22Rv1 (cell line): ENCODE measurements around the gene IGFALS.

Experiments
- H3K27ac ChIP-seq: fragments of 450-650 bp; 2 replicates; pipeline ENCODE4 v1.5.1; 2017
- ZFX ChIP-seq: fragments of 450-650 bp; IDR thresholded peaks from 2 replicates; pipeline ENCODE4 v1.6.1; 2017; ENCODE audit warnings: antibody characterized with exemption, borderline replicate concordance
- TF ChIP-seq, protein P1 (sequence below): fragments of 450-650 bp; IDR thresholded peaks from 2 replicates; pipeline ENCODE4 v1.5.1; 2017; ENCODE audit warnings: mild to moderate bottlenecking

The IGFALS gene

DNA sequence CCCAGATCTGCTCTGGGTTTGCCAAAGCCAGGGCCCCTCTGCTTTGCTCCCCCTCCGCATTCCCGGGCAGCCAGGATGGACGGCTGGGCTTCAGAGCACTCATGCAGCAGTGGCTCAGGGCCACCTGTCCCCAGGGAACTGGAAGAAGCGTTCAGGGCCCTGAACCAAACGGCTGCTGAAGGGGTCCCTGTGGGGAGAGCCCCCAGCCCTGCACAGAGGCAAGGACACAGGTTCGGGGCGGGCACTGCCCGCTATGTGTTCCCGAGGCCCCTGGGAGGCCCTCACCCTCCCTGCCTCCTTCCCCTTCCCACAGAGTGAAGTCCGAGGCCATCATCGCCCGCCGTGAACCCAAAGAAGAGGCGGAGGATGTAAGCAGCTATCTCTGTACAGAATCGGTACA lies 32.6 kb downstream of the IGFALS start:
- no peak overlapping the region for H3K27ac ChIP-seq
- TF ChIP-seq ZFX = no peak
- TF ChIP-seq, protein P1, sequence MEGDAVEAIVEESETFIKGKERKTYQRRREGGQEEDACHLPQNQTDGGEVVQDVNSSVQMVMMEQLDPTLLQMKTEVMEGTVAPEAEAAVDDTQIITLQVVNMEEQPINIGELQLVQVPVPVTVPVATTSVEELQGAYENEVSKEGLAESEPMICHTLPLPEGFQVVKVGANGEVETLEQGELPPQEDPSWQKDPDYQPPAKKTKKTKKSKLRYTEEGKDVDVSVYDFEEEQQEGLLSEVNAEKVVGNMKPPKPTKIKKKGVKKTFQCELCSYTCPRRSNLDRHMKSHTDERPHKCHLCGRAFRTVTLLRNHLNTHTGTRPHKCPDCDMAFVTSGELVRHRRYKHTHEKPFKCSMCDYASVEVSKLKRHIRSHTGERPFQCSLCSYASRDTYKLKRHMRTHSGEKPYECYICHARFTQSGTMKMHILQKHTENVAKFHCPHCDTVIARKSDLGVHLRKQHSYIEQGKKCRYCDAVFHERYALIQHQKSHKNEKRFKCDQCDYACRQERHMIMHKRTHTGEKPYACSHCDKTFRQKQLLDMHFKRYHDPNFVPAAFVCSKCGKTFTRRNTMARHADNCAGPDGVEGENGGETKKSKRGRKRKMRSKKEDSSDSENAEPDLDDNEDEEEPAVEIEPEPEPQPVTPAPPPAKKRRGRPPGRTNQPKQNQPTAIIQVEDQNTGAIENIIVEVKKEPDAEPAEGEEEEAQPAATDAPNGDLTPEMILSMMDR = no peak

DNA sequence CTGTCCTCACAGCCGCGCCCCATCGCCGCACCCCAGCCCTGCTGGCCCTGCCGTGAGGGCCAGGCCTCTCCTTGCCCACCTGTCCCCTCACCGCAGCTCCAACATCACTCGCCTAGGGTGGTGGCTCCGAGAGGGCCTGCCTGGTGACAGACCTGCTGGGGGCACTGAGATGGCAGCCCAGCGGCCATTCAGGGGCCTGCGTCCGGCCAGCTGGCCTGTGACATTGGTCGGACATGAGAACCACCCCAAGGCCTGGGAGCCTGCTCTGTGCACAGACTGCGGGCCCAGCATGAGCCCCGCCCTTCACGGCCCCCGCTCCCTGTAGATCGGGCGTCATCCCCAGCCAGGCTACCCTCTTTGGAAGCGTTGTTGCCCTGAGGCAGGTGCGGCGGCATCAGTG lies 34.0 kb downstream of the IGFALS start:
- H3K27ac ChIP-seq = no peak overlapping the region
- TF ChIP-seq, protein P1 = no peak
- no peak for TF ChIP-seq ZFX

DNA sequence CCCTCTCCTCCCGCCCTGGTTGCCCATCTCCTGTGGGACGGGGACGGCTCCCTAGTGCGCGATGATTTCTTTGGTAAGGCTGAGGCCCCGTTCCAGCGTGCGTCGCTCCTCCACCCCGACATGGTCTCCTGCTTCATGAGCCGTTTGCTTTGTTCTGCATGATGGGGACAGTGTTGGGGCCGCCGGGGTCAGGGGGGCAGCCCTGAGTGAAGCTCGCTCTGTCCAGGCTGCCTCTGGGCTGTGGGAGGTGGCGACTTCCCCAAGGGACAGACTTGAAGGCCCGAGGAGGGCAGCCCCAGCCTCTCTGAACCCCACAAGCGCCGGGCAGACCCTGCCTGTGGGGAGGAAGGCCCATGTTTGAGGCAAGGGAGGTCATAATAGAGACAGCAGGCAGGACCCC lies 34.6 kb downstream of the IGFALS start:
- H3K27ac ChIP-seq = no peak overlapping the region

GRCh38 chr16:1757714-1758461 lies 35.6 kb downstream of the IGFALS start:
- TF ChIP-seq, protein P1 = no peak
- TF ChIP-seq ZFX = no peak
- H3K27ac ChIP-seq = no peak overlapping the region

More for the DNA sequence above, 34.6 kb downstream of the IGFALS start:
- no peak for TF ChIP-seq ZFX
- TF ChIP-seq, protein P1 = no peak

DNA sequence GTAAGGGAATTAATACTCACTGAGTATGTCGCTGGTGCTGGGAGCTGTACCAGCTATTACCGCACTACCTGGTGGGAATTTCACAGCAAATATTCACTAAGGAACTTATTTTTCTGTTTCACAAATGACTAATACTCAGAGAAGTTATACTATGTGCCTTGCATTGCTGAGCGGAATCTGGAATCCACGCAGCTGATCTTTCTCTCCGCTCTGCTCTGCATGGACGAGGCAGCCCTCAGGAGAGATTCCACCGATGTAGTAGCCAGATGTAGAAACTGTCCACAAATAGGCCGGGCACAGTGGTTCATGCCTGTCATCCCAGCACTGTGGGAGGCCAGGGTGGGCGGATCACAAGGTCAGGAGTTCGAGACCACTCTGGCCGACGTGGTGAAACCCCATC lies 39.3 kb downstream of the IGFALS start:
- TF ChIP-seq, protein P1 = no peak
- TF ChIP-seq ZFX = no peak
- H3K27ac ChIP-seq = no peak overlapping the region

GRCh38 chr16:1752853-1753252 lies 40.7 kb downstream of the IGFALS start:
- no peak for TF ChIP-seq ZFX
- TF ChIP-seq, protein P1 = no peak

DNA sequence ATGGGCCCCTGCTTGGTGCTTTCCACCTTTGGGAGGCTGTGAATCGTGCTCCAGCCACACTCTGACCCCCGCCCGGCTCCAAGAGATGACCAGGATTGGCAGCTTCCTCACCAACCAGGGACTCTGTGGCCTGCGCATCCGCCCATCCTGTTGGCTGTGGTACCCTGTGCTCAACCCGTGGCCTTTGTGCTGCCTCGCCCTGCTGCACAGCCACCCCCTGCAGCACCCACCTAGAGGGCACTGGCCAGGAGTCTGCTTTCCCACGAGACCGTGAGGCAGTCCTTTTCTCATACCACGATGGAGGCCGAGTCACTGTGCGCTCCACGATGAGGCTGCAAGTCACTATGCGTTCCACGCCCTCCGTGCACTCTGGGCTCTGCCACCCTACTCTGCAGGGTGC lies 41.6 kb downstream of the IGFALS start:
- no peak for TF ChIP-seq ZFX
- TF ChIP-seq, protein P1 = no peak
- H3K27ac ChIP-seq = no peak overlapping the region

More at GRCh38 chr16:1752853-1753252, 40.7 kb downstream of the IGFALS start:
- H3K27ac ChIP-seq = no peak overlapping the region
